Activated CD8-positive, alpha-beta memory T cell treated with anti-CD3 and anti-CD28 coated beads for 1 hour (primary cell): ENCODE results near the gene OR4C13.
"Not testable (repeated sequence)": the region's sequence is repeated elsewhere in the genome, so short reads cannot be mapped to it uniquely, and the experiment has no call there.

Source experiments
- DNase-seq, 2 donors: peaks; one replicate each; pipeline ENCODE4 v3.0.0-alpha.2; 2020; ENCODE audit warnings: low read depth in 1 of 2; ENCODE audit errors: extremely low read depth in 1 of 2

The OR4C13 gene

GRCh38 chr11:49952091-49952490 lies at the start of gene OR4C13:
Gene OR4C13 (plus strand): TSS chr11:49952391. CDS start chr11:49952423, 32 bp downstream.
- no peak for DNase-seq

GRCh38 chr11:49911516-49911915 lies 40.7 kb upstream of the OR4C13 start:
- not testable (repeated sequence) for DNase-seq

- DNase-seq, result not testable (repeated sequence)
Measured at GRCh38 chr11:49948701-49949100, 3.5 kb upstream of the OR4C13 start.

GRCh38 chr11:49973439-49973838 lies 21.2 kb downstream of the OR4C13 start:
- DNase-seq, result not testable (repeated sequence)

- DNase-seq, result not testable (repeated sequence)
Measured at GRCh38 chr11:49982435-49982834, 30.2 kb downstream of the OR4C13 start, which contains the start of gene OR4C12. Gene OR4C12 (minus strand): TSS chr11:49982535. CDS start chr11:49982501, 34 bp downstream.

GRCh38 chr11:49995565-49995964 lies 43.4 kb downstream of the OR4C13 start:
- DNase-seq, result no peak
